ENCODE results near the gene MPHOSPH6.
"Not testable (repeated sequence)": the region's sequence is repeated elsewhere in the genome, so short reads cannot be mapped to it uniquely, and the experiment has no call there.

MPHOSPH6 gene, protein sequence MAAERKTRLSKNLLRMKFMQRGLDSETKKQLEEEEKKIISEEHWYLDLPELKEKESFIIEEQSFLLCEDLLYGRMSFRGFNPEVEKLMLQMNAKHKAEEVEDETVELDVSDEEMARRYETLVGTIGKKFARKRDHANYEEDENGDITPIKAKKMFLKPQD

DNA sequence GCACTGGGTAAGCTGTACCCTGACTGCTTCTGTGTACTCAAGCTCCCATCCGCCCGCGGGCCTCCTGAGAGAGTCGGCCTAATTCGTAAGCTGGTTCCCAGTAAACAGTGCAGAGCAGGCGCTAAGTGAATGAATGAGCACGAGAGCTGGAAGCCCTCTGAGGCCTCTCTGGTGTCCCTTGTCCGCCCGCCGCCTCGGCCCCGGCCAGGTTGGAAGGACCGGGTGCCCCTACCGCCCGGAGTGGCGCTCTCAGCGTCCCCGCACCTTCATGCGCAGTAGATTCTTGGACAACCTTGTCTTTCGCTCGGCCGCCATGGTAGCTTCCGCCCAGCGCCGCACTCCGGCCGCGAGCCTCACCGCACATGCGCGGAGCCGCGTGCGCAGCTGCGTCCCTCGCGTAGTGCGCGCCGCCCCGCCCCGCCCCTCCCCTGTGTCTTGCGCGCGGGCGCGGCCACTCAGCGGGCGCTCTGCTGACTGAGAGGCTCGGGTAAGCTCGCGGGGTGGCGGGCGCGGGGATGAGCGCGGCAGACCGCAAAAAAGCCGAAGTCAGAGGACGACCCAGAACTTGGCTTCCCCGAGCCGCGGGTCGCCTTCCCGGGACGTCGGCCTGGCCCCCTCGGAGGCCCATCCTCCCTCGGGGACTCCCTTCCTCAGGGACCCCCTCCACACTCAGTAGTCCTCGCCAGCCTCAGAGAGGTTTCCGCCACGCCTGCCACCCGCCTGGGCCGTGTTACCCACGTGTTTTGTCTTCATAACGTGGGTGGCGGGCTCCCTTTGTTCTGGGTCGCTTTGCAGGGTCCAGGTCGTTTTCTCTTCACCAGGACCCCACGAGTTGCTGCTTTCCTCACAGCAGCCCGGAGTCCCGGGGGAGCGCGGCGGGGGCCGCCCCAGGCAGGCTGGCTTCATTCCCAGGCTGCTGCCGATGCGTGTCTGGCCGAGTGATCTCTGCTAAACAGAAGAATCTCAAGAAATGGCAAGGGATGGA, at the start of gene MPHOSPH6:
TSS of gene MPHOSPH6 (minus strand) at position 364 of the 985 bp plus-strand sequence. CDS start at position 315, 49 bp downstream.
- DNase-seq (ENCODE audit: low read depth in 2 of 2) = peak; percentile 87 to 89

DNA sequence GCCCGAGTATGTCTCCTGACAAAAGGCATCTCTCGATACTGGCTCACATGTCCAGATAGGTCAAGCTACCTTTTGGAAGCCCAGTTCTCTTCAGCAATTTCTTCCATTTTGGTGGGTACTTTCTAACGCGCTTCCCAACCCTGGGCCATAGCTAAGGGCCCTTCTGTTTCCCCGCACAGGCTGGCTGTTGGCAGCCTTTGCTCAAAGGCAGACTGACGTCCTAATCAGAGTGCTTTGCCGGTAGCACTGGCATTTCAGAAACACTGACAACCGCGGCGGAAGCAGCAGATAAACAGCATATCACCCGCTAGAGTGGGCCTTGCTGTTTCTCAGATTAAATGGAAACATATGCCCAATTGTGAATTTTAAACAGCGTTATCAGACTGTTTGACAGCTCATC, 49.3 kb upstream of the MPHOSPH6 start:
- DNase-seq (ENCODE audit: low read depth in 2 of 2) = no peak

DNA sequence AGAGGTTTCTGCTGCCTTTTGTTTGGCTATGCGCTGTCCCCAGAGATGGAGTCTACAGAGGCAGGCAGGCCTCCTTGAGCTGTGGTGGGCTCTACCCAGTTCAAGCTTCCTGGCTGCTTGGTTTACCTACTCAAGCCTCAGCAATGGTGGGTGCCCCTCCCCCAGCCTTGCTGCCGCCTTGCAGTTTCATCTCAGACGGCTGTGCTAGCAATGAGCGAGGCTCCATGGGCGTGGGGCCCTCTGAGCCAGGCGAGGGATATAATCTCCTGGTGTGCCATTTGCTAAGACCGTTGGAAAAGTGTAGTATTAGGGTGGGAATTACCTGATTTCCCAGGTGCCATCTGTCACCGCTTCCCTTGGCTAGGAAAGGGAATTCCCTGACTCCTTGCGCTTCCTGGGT, 39.3 kb upstream of the MPHOSPH6 start:
- not testable (repeated sequence) for DNase-seq (ENCODE audit: low read depth in 2 of 2)

DNA sequence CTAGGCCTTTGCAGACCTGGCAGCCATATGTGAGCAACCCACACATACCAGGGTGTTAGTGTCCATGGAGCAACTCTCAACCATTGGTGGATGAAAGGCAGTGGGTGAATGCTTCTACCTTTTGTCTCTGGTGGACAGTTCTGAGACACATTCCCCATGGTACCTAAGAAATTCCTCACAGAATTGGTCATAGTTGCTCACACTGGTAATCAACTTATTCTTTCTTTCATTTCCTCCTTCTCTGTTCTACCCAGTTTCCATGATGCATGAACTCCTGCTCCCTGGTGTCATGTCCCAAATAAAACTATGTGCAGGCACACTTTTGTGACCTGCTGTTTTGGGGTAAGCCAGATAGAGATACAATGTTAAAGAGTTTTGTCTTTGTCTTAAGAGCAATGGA, 33.2 kb upstream of the MPHOSPH6 start:
- DNase-seq (ENCODE audit: low read depth in 2 of 2) = no peak

DNA sequence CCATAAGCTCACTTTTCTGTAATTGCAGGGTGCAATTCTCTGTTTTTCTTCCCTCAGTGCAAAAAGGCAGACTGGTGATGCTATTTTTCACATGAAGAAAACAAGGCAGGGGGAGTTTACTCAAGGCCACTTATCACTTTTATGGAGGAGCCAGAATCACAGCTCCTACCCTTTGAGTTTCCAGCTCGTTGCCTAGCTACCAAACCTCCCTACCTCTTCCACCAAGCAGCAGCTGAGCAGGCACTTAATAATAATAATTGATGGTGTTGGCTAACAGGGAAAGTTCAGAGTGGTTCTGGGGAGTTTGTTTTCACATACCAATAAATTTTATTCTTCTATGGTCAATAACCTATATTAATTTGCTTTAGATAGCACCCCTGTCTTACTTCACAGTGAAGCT, 31.9 kb upstream of the MPHOSPH6 start:
- no peak for DNase-seq (ENCODE audit: low read depth in 2 of 2)

DNA sequence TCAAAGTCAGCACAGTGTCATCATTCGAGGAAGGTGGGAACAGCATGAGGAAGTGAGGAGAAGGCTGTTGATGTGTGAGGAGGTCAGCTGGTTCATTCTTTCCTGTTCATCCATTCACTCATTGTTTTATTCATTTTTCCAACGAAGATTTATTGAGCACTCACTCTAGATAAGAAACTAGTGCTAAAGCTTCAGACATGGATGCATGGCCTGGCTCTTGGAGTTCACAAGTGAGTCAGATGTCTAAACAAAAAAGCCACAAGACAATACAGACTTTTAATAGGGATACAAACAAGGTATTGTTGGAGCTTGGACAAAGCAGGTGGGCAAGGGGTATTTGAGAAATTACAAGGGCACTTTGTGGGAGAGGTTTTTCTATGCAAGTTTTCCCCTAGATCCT, 31.3 kb upstream of the MPHOSPH6 start:
- DNase-seq (ENCODE audit: low read depth in 2 of 2) = no peak

DNA sequence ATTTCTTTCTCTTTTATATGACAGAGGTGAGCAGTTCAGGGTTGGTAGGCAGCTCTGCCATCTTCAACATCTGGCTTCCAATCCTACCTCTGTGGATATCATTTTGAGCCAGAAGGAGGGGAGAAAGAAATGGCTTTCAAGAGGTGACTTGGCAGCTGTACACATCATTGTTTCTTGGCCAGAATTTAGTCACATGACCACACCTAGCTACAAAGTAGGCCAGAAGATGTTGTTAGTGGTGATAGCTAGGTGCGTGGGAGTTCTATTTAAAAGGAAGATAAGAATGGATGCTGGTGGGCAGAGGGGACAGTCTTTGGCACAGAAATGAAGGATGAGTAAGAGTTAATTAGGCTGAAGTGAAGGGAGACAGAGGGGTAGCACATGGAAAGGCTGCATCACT, 29.2 kb upstream of the MPHOSPH6 start:
- no peak for DNase-seq (ENCODE audit: low read depth in 2 of 2)

DNA sequence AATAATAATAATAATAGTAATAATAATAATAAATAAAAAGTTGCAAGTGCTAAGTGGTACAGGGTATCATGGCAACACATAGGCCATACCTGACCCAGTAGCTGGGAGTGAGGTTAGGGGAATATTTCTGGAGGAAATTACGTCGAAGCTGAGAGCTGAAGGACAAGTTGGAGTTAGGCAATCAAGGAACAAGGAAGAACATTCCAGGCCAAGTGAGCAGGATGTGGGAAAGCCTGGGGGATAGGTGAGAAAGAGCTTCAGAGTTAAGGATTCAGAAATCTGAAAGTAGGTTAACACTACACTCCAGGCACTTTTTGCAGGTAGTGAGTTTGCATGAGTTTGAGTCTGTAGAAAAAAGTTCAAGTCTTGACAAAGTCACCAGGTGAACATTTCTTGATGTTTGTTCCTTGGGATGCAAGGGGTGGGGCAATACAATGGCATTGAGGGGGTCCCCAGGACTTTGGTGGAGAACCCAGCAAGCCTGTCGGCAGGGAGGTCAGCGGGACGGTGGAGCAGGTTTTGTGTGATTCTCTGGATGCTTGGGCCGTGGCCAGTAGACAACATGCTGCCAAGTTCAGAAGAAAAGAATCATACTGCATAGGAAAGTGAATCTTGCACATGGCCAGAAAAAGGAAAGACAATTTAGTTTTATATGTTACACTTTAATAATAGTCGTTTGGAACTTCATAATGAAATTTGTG, 27.7 kb upstream of the MPHOSPH6 start:
- no peak for DNase-seq (ENCODE audit: low read depth in 2 of 2)

DNA sequence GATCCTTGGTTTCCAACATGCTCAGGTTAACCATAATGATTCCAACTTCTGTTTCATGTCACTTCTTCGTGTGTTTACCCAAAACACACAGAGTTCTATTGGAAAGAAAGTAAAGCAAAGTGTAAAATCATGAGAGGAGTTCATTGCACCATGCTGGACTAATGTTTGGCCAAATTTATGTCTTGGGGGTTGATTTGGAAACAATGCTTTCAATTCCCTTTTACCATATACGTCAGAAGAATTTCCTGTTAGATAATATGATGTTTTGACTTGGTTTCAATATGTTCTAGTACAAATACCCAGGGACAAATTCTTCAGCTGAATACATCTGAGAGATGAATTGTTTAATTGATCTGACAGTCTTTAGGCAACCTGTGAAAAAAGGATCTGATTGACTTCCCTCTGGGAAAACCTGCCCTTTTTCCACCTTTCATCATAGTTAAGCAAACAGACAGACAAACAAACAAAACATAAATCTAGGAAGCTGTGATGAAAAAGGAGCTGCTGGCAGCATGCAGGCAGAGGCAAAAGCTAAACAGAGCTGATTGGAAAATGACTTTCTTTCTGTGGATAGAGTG, 26.0 kb upstream of the MPHOSPH6 start:
- no peak for DNase-seq (ENCODE audit: low read depth in 2 of 2)

DNA sequence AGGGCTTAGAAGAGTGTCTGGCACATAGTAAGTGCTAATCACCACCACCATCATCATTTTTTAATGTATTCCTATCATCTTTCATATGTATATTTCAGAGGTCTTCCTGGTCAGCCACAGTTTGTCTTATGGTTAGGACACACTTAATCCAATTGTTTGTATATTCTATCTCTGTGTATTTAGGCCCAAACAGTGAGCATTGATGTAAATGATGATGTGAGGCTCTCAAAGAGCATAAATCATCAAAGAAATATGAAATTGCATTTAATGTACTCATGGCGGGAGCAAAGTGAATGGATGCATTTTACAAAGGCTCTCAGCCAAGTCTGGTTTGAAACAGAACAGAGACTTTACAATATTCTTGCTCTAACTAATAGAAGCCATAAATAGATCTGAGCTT, 24.1 kb upstream of the MPHOSPH6 start:
- no peak for DNase-seq (ENCODE audit: low read depth in 2 of 2)

DNA sequence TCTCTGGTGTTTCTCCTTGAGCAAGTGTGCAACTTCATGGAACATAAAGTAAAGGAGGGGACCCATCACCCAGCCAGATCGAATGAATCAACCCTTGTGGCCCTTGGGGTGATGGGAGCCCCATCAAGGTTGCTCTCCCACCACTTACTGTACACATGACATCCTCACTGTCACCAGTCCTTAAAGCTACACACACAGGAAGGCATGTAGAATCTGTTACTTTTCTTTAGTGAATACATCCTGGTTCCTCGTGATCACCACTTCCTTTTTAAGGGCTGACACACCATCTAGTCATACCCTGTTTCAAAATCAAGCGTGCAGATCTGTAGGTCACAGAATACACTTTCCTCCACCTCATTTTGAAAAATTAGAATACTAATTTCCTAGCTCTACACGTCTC, 22.6 kb upstream of the MPHOSPH6 start:
- peak in 1 of 2 donors; percentile 30 for DNase-seq (ENCODE audit: low read depth in 2 of 2)

DNA sequence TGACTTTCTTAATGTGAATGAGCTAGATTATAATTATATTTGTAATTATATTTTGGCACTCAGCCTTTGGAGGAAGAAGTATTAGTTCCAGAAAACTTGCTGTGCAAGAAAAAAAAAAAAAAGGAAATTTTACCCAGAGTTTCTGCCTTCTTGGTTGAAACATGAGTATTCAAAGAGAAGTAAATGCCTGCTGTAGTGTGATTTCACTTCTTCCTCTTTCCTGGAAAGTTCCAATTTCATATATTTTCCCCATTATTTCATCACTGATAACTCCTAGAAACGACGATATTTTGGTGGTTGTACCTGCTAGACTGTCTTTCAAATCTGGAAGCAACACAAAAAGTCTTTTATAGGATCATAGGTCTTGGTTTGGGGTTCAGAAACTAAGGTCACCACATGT, 20.4 kb upstream of the MPHOSPH6 start:
- no peak for DNase-seq (ENCODE audit: low read depth in 2 of 2)

DNA sequence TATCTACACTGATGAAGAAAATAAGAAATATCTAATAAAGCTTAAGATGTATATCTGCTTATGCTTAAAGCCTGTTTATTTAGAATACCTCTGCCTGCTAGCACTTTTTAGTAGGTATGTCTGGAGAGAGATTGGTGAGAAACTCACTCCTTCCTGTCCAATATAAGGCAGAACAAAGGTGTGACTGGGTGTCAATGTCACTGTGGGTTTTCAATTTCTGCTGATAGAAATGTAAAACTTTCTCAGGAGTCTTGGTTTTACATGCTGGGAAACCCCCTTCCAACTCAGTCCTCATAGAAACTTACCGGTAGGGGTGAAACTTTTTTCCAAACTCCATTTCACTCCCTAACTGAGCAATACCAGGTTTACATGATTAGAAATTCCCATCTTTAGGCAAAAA, 17.8 kb upstream of the MPHOSPH6 start:
- no peak for DNase-seq (ENCODE audit: low read depth in 2 of 2)

DNA sequence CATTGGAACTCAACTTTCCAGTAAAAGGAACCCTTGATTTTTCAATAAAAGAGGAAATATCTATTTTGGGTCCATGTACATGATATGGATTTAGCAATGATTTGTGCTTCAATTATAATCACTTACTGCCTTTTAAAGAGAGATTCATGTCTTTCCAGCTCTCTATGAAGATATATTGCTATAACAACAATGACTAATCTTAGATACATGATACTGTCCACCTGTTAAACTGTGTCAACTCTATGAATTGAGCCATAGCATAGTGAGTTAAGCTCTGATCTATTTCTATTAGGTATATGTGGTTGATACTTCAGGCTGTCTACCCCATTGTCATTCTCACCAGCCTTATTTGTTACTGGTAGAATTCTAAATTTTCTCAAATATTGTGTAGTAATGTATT, 15.0 kb upstream of the MPHOSPH6 start:
- DNase-seq (ENCODE audit: low read depth in 2 of 2) = no peak

DNA sequence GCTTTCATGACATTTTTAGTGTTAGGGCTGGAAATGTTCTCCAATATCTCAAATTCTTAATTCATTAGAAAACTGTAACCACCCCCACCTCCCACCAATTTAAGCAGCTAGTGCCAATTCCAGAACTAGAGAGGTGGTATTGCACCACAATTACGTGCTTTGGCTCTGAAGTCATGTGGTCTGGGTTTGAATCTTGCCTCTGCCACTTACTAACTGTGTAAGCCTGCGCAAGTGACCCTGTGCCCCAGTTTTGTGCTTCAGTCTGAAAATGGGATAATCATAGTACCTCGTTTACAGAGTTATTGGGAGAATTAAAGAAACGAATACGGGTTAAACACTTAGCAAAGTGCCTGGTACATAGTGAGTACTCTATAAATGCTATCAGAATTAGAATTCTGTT, 14.2 kb upstream of the MPHOSPH6 start:
- DNase-seq (ENCODE audit: low read depth in 2 of 2) = no peak

DNA sequence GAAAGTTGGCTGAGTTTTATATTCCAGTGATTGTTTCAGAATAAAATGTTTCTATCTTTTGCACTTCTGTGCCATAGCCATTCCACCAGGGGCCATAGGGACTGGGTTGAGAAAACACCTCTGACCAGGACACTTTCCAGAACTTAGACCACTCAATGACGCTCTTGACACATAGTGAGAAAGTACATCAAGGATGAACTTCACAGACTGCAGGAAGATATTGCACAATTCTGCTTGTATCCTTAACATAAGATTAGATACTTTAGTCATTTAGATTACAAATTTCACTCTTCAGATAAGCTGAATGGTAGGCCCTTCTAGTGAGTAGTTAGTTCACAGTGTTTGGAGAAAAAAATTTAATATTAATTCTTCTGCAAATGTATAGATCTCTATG, 13.0 kb upstream of the MPHOSPH6 start:
- DNase-seq (ENCODE audit: low read depth in 2 of 2) = no peak

DNA sequence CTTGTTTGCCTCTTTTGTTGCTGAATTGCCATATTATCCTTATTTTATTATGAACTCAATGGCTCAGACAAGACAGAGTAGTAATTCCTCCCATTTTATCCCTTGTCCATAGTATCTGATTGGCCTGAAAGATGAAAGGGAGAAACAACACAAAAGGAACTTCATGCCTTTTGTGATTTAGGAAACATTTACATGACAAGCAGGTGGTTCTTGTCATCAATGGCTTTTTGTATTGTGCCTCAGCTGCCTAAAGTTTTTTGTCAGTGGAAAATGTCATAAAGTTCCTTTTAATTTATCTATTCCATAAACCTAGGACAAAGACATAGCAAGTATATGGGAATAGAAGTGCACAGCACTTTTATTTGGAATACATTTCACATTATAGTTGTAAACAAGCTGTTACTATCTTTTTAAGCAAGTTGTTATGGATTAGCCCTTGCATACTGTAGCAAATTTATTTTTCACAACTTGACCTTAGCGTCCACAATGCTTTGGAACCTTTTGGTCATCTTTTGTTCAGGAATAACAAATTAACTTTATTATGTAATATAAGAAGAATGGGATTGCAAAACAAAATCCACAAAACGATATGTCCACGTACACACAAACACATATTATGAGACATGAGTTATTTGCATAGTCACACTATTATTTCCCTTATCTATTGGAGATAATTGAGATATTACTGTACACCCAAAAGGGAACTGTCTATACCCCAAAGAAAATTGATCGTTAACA, 12.4 kb upstream of the MPHOSPH6 start:
- DNase-seq (ENCODE audit: low read depth in 2 of 2) = no peak

DNA sequence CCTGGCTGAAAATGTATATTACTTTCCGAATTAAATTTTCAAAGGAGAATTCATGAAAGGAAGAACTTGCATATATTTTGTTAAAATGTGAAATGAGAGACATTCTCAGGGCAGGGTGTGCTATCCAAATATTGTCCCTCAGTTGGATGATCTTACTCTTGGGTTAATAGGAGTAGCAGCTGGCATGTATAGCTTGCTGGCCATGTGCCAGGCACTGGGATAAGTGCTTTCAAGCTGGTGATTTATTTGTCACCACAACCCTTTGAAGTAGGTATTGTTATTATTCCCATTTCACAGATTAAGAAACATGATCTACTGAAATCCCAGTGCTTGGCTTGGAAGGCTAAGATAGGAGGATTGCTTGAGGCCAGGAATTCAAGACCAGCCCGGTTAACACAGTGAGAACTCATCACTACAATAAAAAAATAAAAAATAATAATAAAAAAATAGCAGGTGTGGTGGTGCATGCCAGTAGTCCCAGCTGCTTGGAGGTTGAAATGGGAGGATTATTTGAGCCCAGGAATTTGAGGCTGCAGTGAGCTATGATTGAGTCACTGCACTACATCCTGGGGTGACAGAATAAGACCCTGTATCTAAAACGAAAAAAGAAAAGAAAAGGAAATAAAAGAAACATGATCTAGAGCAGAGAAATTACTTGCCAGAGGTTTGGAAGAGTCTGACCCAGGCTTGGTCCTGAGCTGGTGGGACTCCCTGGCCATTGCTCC, 11.6 kb upstream of the MPHOSPH6 start:
- no peak for DNase-seq (ENCODE audit: low read depth in 2 of 2)

DNA sequence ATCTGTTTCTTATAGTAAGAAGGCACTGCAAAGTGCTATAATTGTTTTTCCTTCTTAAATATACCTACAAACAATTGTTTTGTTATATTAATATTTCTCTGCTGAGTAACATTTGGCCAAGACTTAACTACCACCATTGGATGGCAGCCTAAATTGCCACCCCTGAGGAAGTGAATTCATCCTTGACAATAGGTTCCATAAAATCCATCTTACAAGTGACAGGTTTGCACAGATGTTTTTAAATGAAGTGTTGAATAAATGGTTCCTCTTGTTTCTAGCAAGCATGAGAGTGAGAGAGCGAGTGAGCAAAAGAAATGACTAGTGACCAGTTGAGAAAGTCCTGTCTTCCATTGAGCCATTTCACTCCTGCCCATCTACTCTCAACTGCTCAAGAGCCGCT, 8.3 kb upstream of the MPHOSPH6 start:
- no peak for DNase-seq (ENCODE audit: low read depth in 2 of 2)

DNA sequence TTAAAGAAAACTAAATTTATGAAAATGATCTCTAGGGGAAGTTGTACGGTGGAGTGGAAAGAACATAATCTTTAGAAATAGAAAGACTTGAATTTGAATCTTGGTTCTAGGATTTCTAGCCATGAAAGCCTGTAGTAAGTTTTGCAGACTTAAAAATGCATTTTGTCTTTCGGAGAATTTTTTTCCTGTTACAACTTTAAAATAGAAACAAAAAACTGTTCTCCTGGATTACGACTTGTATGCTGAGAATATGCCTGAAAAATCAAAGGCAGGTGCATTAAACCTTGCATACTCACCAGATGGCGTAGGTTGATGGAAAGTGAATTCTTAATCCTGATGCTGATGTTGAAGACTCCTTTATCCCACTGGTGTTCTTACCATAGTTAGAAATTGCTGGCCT, 7.5 kb upstream of the MPHOSPH6 start:
- no peak for DNase-seq (ENCODE audit: low read depth in 2 of 2)

DNA sequence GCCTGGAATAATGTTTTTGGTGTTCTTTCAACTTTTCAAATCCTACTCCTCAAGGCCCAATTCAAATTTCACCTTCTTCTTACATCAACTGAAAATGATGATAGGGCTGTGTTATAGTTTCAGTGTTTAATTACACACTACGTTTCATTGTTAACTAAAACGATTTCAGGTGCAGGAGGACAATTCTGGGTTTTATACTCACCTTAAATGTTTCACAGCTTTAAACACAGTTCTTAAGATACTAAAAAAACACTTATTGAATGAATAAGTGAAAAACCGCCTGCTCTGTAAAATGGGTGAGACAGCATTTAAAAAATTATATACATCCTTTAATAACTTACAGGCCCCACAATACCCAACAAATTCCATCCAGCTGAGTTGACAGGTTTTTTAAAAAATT, 6.2 kb upstream of the MPHOSPH6 start:
- no peak for DNase-seq (ENCODE audit: low read depth in 2 of 2)

Data from stimulated activated CD8-positive, alpha-beta memory T cell treated with anti-CD3 and anti-CD28 coated beads, Interleukin-15, amount 100 ng/mL, for 48 hours (primary cell).